NCI-H2196 (cell line): ENCODE data around the gene KLHL40.

Source experiments
- DNase-seq: peaks from one replicate; lab custom pipeline; 2025; ENCODE audit not compliant: unreplicated experiment; lab: John Stamatoyannopoulos, UW

The KLHL40 gene

GRCh38 chr3:42656680-42657610, 28.4 kb upstream of the KLHL40 start:
- DNase-seq = no peak

- no peak for DNase-seq
Observed at GRCh38 chr3:42657675-42658074, 27.7 kb upstream of the KLHL40 start.

GRCh38 chr3:42658091-42658770, 27.1 kb upstream of the KLHL40 start:
- no peak for DNase-seq

DNA sequence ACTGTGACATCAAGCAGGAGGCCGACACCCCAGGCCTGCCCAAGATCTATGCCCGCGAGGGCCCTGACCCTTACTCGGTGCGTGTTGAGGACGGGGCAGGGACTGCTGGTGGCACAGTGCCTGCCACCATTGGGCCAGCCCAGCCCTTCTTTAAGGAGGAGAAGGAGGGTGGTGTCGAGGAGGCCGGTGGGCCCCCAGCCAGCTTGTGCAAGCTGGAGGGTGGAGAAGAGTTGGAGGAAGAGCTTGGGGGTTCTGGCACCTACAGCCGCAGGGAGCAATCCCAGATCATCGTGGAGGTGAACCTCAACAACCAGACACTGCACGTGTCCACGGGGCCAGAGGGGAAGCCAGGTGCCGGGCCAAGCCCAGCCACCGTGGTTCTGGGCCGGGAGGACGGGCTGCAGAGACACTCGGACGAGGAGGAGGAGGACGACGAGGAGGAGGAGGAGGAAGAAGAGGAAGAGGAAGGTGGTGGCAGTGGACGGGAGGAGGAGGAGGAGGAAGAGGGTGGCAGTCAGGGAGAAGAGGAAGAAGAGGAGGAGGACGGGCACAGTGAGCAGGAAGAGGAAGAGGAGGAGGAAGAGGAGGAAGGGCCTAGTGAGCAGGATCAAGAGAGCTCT, 26.5 kb upstream of the KLHL40 start:
- no peak for DNase-seq

DNA sequence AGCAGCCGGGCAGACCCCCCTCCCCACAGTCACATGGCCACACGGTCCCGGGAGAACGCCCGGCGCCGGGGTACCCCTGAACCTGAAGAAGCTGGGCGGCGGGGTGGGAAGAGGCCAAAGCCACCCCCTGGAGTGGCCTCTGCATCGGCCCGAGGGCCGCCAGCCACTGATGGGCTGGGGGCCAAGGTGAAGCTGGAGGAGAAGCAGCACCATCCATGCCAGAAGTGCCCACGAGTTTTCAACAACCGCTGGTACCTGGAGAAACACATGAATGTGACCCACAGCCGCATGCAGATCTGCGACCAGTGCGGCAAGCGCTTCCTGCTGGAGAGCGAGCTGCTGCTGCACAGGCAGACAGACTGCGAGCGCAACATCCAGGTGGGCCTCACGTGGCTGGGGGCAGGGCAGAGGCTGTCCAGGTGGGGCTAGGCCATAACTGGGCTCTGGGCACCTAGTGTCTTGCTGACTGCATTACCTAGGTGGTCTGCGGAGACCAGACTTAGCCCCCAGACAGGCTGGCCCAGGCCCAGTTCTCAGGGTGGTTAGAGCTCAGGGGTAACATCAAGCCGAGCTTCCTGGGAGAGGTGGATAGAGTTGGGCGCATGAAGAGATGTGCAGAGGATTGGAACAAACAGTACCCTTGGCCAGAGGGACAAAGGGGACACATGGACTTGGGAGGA, 25.7 kb upstream of the KLHL40 start:
- no peak for DNase-seq

- DNase-seq = no peak
Observed at GRCh38 chr3:42660131-42660715, 25.1 kb upstream of the KLHL40 start.

GRCh38 chr3:42660898-42661297, 24.4 kb upstream of the KLHL40 start:
- DNase-seq = no peak

DNA sequence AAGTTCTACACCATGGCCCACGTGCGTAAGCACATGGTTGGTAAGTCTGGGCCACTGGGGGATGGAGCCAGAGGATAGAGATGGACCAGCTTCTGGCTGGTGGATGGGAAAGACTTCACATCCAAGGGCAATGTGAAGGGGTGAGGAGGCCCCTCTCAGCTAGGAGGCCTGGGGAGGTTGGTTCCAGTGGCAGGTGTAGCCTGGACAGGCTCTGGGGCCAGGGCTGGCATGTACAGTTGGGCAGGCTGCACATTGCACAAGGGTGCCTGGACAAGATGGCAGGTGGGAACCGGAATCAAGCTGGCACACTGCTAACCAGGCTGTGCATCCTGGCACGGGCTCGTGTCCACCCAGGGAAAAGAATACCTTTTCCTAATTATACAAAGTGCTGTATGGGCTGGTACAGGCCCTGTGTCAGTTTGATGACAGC, 23.7 kb upstream of the KLHL40 start:
- no peak for DNase-seq

GRCh38 chr3:42662037-42662812, 23.1 kb upstream of the KLHL40 start:
- no peak for DNase-seq

DNA sequence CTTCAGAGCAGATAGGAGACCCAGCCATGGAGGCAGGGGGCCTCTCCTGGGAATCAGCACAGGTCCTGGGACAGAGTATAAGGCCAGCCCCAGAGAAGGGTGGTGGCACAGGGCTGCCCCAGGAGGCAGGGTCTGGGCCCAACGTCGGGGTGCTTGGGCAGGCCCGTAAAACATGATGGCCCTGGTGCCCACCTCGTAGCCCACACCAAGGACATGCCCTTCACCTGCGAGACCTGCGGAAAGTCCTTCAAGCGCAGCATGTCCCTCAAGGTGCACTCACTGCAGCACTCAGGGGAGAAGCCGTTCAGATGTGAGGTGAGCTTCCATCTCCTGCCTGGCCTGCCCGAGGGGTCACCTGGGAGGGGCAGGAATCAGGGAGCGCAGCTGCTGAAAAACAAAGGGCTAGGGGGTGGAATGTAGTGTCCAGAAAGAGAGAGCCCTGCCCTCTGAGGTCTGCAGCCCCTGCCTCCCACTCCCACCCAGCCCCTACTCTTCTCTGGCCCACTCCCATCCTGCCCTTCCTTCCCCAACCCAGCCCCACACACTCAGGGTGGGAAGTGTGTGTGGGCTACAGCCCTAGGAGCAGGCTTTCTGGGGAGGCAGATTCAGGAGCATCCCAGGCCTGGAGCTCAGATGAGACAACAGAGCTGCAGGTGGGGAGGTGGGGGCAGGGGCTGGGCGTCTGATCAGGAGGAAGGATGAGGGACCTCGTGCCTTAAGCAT, 22.4 kb upstream of the KLHL40 start:
- DNase-seq = no peak

DNA sequence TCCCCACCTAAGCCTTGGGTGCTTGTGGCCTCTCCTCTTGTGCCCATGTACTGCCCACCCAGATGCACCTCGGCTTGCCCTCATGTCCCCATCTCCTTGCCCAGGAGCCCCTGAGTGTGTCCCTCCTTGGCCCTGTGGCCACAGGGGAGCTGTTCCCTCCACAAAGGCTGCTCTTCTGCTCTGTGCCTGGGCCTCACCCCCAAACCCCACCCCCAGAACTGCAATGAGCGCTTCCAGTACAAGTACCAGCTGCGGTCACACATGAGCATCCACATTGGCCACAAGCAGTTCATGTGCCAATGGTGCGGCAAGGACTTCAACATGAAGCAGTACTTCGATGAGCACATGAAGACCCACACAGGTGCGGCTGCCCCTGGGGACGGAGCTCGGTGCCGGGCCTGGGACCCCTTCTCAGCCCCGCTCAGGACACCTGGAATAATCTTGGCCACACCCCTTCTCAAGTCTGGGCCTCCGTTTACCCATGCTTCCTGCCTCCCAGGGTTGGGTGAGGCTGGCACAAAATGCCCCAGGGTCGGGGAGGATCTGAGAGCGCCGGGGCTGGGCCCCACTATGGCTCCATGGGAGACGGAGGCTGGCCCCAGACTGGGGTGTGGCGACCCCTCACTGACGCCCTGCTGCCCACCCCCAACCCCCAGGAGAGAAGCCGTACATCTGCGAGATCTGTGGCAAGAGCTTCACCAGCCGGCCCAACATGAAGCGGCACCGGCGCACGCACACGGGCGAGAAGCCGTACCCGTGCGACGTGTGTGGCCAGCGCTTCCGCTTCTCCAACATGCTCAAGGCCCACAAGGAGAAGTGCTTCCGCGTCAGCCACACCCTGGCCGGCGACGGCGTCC, 21.5 kb upstream of the KLHL40 start:
- no peak for DNase-seq

GRCh38 chr3:42664438-42664803, 20.9 kb upstream of the KLHL40 start:
- no peak for DNase-seq

GRCh38 chr3:42665050-42665878, 20.1 kb upstream of the KLHL40 start:
- no peak for DNase-seq

DNA sequence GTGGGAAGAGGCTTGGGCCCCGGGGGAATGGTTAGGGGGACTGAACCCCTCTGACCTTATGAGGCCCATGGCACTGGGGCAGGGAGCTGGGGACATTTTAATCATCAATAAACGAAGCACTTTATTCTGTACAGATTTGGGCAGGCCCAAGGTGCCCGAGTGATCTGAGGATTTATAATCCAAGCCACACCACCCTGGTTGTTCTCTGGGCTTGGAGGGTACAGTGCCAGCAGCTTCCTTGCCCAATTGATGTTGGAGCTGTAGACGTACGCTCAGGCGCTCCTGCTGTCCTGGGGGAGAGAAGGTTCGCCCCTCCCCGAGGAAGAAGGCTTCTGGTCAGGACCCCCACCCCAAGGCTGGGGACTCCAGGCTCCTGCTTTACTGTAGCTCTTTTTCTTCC, 19.3 kb upstream of the KLHL40 start:
- DNase-seq = no peak

DNA sequence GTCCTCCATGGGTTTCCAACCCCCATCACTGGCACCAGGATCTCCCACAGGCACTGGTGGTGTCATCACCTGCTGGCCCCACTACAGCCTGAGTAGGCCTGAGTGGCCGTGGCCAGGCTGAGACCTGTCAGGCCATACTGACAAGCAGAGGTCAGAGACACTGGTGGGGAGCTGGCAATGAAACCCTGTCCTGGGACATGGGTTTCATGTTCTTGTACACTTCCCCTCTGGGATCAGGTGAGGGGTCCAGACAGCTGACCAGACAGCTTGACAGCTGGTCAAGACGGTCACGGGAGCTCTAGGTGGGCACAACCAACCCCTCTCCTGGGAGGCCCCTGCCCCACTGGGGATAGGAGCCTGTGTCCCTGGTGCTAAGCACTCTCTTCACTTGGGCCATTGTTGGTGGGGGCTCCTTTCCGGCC, 18.7 kb upstream of the KLHL40 start:
- DNase-seq = no peak

DNA sequence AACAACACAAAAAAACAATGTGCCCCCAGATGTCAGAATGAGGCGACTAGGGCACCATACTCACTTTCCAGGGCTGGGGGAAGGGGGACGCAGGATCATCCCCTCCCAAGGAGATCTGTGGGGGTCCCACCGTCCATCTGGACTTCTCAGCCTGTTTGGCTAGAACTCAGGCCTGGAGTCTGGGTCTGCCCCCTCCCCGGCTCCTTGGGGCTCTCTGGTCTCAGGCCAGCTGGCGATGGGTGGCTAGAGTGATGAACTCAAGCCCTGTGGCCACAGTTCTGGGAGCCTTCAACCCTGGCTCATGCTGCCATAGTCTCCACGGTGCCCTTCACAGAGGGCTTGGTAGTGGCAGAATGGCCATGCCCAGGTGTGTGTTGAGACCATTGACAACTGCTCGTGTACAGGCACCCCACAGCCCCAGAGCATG, 18.2 kb upstream of the KLHL40 start:
- no peak for DNase-seq

DNA sequence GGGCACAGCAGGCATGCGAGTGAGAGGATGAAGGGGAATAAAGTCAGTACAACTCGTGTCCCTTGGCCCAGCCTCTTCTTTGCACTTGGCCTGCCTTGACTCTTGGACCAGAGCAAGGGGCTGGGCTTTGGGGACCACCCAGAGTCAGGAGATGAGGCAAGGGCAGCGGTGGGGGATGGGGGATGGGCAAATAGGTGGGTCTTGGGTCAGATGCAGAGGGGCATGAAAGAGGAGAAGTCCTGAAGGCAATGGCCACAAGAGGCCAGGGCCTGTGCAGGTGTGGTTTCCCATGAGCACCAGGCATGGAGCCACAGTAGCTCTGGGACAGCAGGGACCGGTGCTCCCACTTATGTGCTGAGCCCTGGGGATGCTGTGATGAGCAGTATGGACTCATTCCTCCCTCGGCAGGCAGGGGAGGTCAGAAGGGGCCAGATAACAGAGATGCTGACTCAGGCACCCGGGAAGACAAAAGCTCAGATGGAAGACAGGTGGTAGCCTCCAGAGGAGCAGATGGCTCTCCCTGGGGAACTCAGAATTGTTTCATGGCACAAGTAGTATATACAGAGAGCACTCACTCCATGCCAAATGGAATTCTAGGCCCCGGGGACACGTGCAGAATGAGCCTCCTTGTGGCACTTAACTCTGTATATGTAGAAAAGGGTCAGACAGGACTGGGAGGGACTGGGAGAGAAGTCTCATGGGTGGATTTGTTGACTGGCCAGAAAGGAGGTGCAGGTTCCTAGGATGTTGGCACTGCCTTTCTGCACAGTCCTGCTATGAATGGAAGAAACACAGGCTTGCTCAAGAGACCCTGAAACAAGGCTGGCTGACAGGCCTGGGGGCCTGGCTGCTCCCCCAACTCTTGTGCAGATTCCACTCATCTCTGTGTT, 17.6 kb upstream of the KLHL40 start:
- no peak for DNase-seq
